RWPE2 (cell line): ENCODE results near the gene ESPL1.

Source experiments
- ATAC-seq: fragments of 200-7000 bp; cut with Tn5 transposase; 3 replicates; pipeline ENCODE4 v1.9.1; 2021; ENCODE audit warnings: low read depth
- DNase-seq: peaks from one replicate; pipeline ENCODE4 v3.0.0-alpha.2; 2020; ENCODE audit warnings: low spot score
- H3K27ac ChIP-seq: fragments of 450-650 bp; 2 replicates; pipeline ENCODE4 v1.5.1; 2017; ENCODE audit warnings: mild to moderate bottlenecking; ENCODE audit not compliant: poor library complexity, severe bottlenecking
- H3K27me3 ChIP-seq: fragments of 250-450 bp; sonication (Bioruptor Pico); 2 replicates; pipeline ENCODE4 v1.5.1; 2021; ENCODE audit warnings: mild to moderate bottlenecking, moderate library complexity; ENCODE audit not compliant: insufficient read depth, poor library complexity, severe bottlenecking
- H3K36me3 ChIP-seq: fragments of 250-450 bp; sonication (Bioruptor Pico); 2 replicates; pipeline ENCODE4 v1.5.1; 2020; ENCODE audit warnings: low read depth, mild to moderate bottlenecking, moderate library complexity
- H3K4me1 ChIP-seq: fragments of 250-450 bp; sonication (Bioruptor Pico); 2 replicates; pipeline ENCODE4 v1.5.1; 2021; ENCODE audit warnings: mild to moderate bottlenecking, moderate library complexity; ENCODE audit not compliant: insufficient read depth, poor library complexity, severe bottlenecking
- H3K4me3 ChIP-seq: fragments of 250-450 bp; sonication (Bioruptor Pico); 2 replicates; pipeline ENCODE4 v1.5.1; 2021; ENCODE audit warnings: mild to moderate bottlenecking, moderate library complexity; ENCODE audit not compliant: severe bottlenecking
- H3K9me3 ChIP-seq: fragments of 250-450 bp; sonication (Bioruptor Pico); 2 replicates; pipeline ENCODE4 v1.5.1; 2021; ENCODE audit warnings: mild to moderate bottlenecking, moderate library complexity; ENCODE audit not compliant: severe bottlenecking
- TF ChIP-seq, protein P1 (sequence below): fragments of 450-650 bp; IDR thresholded peaks from one replicate; pipeline ENCODE4 v1.5.1; 2017; ENCODE audit warnings: mild to moderate bottlenecking, moderate library complexity; ENCODE audit not compliant: poor library complexity, severe bottlenecking

ESPL1 gene

DNA sequence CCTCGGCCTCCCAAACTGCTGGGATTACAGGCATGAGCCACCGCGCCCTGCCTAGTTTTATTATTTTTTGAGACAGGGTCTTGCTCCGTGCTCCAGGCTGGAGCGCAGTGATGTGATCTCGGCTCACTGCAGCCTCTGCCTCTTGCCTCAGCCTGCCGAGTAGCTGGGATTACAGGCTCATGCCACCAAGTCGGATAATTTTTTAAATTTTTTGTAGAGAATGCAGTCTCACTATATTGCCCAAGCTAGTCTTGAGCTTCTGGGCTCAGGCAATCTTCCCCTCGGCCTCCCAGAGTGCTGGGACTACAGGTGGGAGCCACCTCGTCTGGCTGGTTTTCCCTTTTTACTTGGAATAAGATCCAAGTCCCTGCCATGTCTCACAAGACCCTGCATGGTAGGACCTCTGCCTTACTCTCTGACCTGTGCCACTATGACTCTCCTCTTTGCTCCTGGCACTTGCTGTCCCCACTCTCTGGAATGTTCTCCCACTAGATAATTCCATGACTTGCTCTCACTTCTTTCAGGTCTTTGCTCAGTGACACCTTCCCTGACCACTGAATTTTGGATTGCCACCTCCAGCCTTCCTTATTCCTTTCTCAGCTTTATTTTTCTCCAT is 28.3 kb upstream of the ESPL1 start:
- no peaks in the 10 kb centered on the region for H3K4me1 ChIP-seq
- ATAC-seq (no peak), DNase-seq (no peak)
- TF ChIP-seq, protein P1, sequence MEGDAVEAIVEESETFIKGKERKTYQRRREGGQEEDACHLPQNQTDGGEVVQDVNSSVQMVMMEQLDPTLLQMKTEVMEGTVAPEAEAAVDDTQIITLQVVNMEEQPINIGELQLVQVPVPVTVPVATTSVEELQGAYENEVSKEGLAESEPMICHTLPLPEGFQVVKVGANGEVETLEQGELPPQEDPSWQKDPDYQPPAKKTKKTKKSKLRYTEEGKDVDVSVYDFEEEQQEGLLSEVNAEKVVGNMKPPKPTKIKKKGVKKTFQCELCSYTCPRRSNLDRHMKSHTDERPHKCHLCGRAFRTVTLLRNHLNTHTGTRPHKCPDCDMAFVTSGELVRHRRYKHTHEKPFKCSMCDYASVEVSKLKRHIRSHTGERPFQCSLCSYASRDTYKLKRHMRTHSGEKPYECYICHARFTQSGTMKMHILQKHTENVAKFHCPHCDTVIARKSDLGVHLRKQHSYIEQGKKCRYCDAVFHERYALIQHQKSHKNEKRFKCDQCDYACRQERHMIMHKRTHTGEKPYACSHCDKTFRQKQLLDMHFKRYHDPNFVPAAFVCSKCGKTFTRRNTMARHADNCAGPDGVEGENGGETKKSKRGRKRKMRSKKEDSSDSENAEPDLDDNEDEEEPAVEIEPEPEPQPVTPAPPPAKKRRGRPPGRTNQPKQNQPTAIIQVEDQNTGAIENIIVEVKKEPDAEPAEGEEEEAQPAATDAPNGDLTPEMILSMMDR: no peak
- H3K36me3 ChIP-seq: no peaks in the 10 kb centered on the region
- no peaks in the 10 kb centered on the region for H3K9me3 ChIP-seq
- H3K4me3 ChIP-seq: no peak overlapping the region
- H3K27ac ChIP-seq: no peak overlapping the region
- H3K27me3 ChIP-seq: no peaks in the 10 kb centered on the region

GRCh38 chr12:53241623-53242412 is 26.3 kb upstream of the ESPL1 start:
- no peaks in the 10 kb centered on the region for H3K27me3 ChIP-seq
- TF ChIP-seq, protein P1: no peak
- DNase-seq: no peak
- no peaks in the 10 kb centered on the region for H3K4me1 ChIP-seq
- no peak; the same call in 2 of the 3 replicates for ATAC-seq
- H3K9me3 ChIP-seq: no peaks in the 10 kb centered on the region
- H3K4me3 ChIP-seq: no peak overlapping the region
- H3K36me3 ChIP-seq: no peaks in the 10 kb centered on the region
- no peak overlapping the region for H3K27ac ChIP-seq

GRCh38 chr12:53244337-53244736 is 23.8 kb upstream of the ESPL1 start:
- no peak overlapping the region for H3K27ac ChIP-seq
- DNase-seq: no peak

GRCh38 chr12:53245286-53245685 is 22.8 kb upstream of the ESPL1 start:
- Histone ChIP-seq H3K4me3 (no peak overlapping the region), H3K27me3 (no peaks in the 10 kb centered on the region), H3K27ac (no peak overlapping the region), H3K4me1 (no peaks in the 10 kb centered on the region), H3K9me3 (no peaks in the 10 kb centered on the region), H3K36me3 (no peaks in the 10 kb centered on the region)
- ATAC-seq (no peak), DNase-seq (no peak)
- TF ChIP-seq, protein P1: no peak

More at GRCh38 chr12:53244337-53244736, 23.8 kb upstream of the ESPL1 start:
- H3K4me3 ChIP-seq: no peak overlapping the region
- no peaks in the 10 kb centered on the region for H3K36me3 ChIP-seq
- ATAC-seq: no peak
- TF ChIP-seq, protein P1: no peak
- no peaks in the 10 kb centered on the region for H3K9me3 ChIP-seq
- H3K4me1 ChIP-seq: no peaks in the 10 kb centered on the region
- H3K27me3 ChIP-seq: no peaks in the 10 kb centered on the region
